Stimulated activated CD8-positive, alpha-beta memory T cell treated with anti-CD3 and anti-CD28 coated beads, Interleukin-12 subunit alpha, Interleukin-12 subunit beta, amount 100 ng/mL, for 1 hour (primary cell): Measurements from ENCODE around the gene MAN1C1.
A peak's percentile ranks its signal among the peaks of the same experiment; 100 is the strongest.

ENCODE experiments used
- DNase-seq: peaks from one replicate; pipeline ENCODE4 v3.0.0-alpha.2; 2020; ENCODE audit warnings: low read depth

Gene MAN1C1

GRCh38 chr1:25765136-25765922 is 148.7 kb downstream of the MAN1C1 start:
- DNase-seq = no peak

GRCh38 chr1:25765923-25766589 is 149.5 kb downstream of the MAN1C1 start:
- no peak for DNase-seq

- no peak for DNase-seq
Observed at GRCh38 chr1:25766721-25767436, 150.3 kb downstream of the MAN1C1 start.

- no peak for DNase-seq
Observed at GRCh38 chr1:25767437-25767770, 150.8 kb downstream of the MAN1C1 start.

GRCh38 chr1:25768999-25769398 is 152.4 kb downstream of the MAN1C1 start:
- no peak for DNase-seq

- no peak for DNase-seq
Observed at GRCh38 chr1:25769625-25770383, 153.2 kb downstream of the MAN1C1 start.

- no peak for DNase-seq
Observed at GRCh38 chr1:25770541-25771220, 154.1 kb downstream of the MAN1C1 start.

- no peak for DNase-seq
Observed at GRCh38 chr1:25771221-25772114, 154.9 kb downstream of the MAN1C1 start.

GRCh38 chr1:25772164-25772563 is 155.6 kb downstream of the MAN1C1 start:
- no peak for DNase-seq

- no peak for DNase-seq
Observed at GRCh38 chr1:25772692-25773245, 156.2 kb downstream of the MAN1C1 start.

GRCh38 chr1:25773441-25774125 is 157.0 kb downstream of the MAN1C1 start:
- DNase-seq = no peak

- DNase-seq = no peak
Observed at GRCh38 chr1:25774206-25774803, 157.7 kb downstream of the MAN1C1 start.

- DNase-seq = peak; percentile 76
Observed at GRCh38 chr1:25774921-25775771, 158.6 kb downstream of the MAN1C1 start.

GRCh38 chr1:25779388-25779787 is 162.8 kb downstream of the MAN1C1 start:
- no peak for DNase-seq

- DNase-seq = no peak
Observed at GRCh38 chr1:25779894-25780293, 163.3 kb downstream of the MAN1C1 start.

GRCh38 chr1:25780318-25781129 is 163.9 kb downstream of the MAN1C1 start:
- DNase-seq = no peak

GRCh38 chr1:25781130-25781433 is 164.5 kb downstream of the MAN1C1 start:
- DNase-seq = no peak
